ENCODE results near the gene ZMIZ2. TPM values are rescaled to one million over a fixed set of nuclear protein-coding genes. Genes with fewer than 3 reads are reported as not detected.

The ZMIZ2 gene
- total and polyA plus RNA-seq, 8 donors, result 54.0 to 96.1 (median 65.8) TPM

DNA sequence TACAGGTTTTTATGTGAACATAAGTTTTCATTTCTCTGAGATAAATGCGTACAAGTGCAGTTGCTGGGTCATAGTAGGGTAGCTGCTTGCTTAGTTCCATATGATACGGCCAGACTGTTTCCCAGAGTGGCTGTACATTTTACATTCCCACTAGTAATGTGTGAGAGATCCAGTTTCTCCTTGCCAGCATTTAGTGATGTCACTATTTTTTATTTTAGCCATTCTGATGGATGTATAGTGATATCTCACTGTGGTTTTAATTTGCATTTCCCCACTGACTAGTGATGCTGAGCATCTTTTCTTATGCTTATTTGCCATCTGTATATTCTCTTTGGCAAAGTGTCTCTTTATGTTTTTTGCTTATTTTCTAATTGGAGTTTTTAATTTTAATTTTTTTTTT lies 4.2 kb downstream of the ZMIZ2 start:
- Histone ChIP-seq H3K36me3 (peaks cover 0 to 18% of the 10 kb centered on the region in 2 donors), H3K4me1 (peaks cover 40 to 71% of the 10 kb centered on the region in 2 donors), H3K27ac (no peak overlapping the region), H3K4me3 (no peak overlapping the region), H3K27me3 (no peaks in the 10 kb centered on the region), H3K9me3 (no peaks in the 10 kb centered on the region)
- intact Hi-C loops (cut with DNase I), result no loop called here
- TF ChIP-seq, protein P1, sequence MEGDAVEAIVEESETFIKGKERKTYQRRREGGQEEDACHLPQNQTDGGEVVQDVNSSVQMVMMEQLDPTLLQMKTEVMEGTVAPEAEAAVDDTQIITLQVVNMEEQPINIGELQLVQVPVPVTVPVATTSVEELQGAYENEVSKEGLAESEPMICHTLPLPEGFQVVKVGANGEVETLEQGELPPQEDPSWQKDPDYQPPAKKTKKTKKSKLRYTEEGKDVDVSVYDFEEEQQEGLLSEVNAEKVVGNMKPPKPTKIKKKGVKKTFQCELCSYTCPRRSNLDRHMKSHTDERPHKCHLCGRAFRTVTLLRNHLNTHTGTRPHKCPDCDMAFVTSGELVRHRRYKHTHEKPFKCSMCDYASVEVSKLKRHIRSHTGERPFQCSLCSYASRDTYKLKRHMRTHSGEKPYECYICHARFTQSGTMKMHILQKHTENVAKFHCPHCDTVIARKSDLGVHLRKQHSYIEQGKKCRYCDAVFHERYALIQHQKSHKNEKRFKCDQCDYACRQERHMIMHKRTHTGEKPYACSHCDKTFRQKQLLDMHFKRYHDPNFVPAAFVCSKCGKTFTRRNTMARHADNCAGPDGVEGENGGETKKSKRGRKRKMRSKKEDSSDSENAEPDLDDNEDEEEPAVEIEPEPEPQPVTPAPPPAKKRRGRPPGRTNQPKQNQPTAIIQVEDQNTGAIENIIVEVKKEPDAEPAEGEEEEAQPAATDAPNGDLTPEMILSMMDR (IDR thresholded peaks at IDR 0.05), result no peak
- DNase-seq (no peak), ATAC-seq (no peak)

DNA sequence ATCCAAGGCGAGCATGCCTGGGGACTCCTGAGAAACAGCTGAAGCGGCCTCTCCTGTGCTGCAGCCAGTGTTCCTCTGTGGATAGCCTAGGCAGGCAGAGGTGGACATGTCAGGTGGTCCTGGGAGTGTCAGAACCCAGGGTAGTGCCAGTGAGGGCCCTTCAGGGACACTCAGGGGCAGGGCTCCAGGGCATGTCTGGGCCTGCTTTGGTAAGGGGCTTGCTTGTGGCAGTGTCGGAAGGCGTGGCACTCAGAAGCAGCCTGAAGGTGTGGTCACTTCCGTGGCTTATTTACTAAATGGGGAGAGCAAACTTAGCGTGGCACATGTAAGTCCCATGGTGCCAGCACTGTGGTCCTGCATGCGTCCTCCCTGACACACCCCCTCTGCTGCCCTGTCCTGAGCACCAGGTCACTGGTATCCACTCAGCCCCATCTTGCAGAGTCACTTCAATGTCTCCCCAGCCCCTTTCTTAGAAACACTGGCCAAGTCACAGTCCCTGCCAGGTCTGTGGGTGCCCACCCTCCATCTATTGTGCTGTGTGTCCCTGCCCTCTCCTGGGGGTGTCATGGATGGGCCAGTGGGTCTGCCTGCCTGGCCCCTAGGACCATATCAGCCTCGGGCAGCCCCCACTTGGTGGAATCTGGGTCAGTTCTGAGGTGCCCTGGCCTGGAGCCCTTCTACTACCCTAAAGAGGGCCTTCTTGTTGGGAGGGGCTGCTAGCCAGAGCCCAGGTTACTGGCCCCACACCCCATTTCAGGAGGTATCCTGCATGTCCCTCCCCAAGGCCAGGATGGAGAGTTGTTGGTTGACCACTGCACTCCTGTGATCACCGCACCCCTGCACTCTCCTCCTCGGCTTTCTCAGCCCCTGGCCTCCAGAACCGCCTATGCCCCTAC lies 6.4 kb downstream of the ZMIZ2 start:
- no peaks in the 10 kb centered on the region for H3K27me3 ChIP-seq
- TF ChIP-seq, protein P1 (IDR thresholded peaks at IDR 0.05), result no peak
- peaks cover 34 to 61% of the 10 kb centered on the region in 2 donors for H3K4me1 ChIP-seq
- no peak for DNase-seq
- ATAC-seq, result peak; percentile 43
- H3K27ac ChIP-seq, result peak overlapping the region; percentile 29
- peaks cover 0 to 40% of the 10 kb centered on the region in 2 donors for H3K36me3 ChIP-seq
- no peak overlapping the region for H3K4me3 ChIP-seq
- intact Hi-C loops (cut with DNase I), result no loop called here
- no peaks in the 10 kb centered on the region for H3K9me3 ChIP-seq

DNA sequence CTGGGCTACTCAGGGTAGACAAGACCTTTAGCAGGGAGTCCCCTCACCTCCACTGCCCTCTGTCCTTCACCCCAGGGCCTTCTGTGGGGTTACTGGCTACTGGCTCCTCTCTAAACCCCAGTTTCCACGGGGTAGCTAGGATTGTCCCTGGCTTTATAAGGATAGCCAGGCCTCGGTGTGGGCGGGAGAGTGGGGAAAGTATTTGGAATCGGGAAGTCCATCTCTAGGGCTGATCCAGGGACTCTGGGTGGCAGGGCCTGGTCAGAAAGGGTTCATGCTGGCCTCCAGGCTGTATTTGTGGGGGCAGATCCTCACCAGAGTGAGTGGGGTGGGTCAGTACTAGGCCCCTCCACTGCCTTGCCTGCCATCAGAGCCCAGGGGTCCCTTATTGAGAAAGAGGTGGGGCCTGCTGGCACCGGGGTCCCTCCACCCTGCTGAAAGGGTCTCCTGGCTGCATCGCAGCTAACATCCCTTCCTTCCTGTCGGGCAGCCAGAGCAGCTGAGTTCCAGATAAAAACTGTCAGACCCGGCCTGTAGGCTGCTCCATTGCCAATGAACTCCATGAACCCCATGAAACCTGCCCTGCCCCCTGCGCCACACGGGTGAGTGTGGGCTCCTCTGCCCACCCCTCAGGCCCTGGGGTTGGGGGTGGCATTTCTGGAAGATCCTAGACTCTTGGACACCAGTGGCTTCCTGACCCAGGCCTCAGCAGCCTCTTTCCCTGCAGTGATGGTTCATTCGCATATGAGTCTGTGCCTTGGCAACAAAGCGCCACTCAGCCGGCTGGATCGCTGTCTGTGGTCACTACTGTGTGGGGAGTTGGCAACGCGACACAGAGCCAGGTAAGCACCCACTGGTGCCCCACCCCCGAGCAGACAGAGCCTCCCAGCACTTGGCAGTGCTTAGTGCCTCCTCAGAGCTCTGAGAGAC lies 7.3 kb downstream of the ZMIZ2 start:
- H3K27me3 ChIP-seq, result no peaks in the 10 kb centered on the region
- no peak overlapping the region for H3K4me3 ChIP-seq
- H3K36me3 ChIP-seq, result peaks cover 0 to 49% of the 10 kb centered on the region in 2 donors
- peaks cover 24 to 52% of the 10 kb centered on the region in 2 donors for H3K4me1 ChIP-seq
- TF ChIP-seq, protein P1 (IDR thresholded peaks at IDR 0.05), result no peak
- DNase-seq (no peak), ATAC-seq (peak; percentile 64)
- H3K27ac ChIP-seq, result peak overlapping the region; percentile 29
- H3K9me3 ChIP-seq, result no peaks in the 10 kb centered on the region
- intact Hi-C loops (cut with DNase I), result no loop called here

DNA sequence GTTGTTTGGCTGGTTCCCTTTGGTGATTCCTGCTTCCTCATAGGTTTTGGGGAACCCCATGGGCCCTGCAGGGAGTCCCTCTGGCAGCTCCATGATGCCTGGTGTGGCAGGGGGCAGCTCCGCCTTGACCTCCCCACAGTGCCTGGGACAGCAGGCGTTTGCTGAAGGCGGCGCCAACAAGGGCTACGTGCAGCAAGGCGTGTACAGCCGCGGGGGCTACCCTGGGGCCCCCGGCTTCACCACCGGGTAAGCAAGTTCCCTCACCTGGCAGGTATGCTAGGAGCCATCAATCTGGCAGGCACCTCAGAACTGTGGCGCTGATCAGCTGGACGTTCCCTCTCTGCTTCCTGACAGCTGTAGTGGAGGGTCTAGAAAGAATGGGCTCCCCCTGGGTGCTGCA lies 8.3 kb downstream of the ZMIZ2 start:
- Histone ChIP-seq H3K27ac (no peak overlapping the region), H3K36me3 (peaks cover 0 to 59% of the 10 kb centered on the region in 2 donors), H3K4me3 (no peak overlapping the region), H3K9me3 (no peaks in the 10 kb centered on the region), H3K27me3 (no peaks in the 10 kb centered on the region), H3K4me1 (peaks cover 15 to 42% of the 10 kb centered on the region in 2 donors)
- ATAC-seq, result no peak
- intact Hi-C loops (cut with DNase I), result no loop called here
- TF ChIP-seq, protein P1 (IDR thresholded peaks at IDR 0.05), result no peak
- DNase-seq, result no peak

All from left lung (tissue), 10 donors.